ENCODE measurements around the gene GPX4. TPM values are rescaled to one million over a fixed set of nuclear protein-coding genes. Genes with fewer than 3 reads are reported as not detected.
A peak's percentile ranks its signal among the peaks of the same experiment; 100 is the strongest.

GPX4 gene
- total and polyA plus RNA-seq, 10 of the 15 experiments (the other 5 are each of a cell fraction or from before 2014, with no cell fraction given): 33.3 to 749 (median 297) TPM

- intact Hi-C loops (cut with micrococcal nuclease; ENCODE audit: unreplicated experiment) (loop anchor here (5.0 kb wide), 1 partner anchor 41 kb away; the partner anchor contains the start of gene SBNO2), in situ Hi-C loops (cut with MboI) (no loop called here)
- peak overlapping the region; percentile 86 for H3K9ac ChIP-seq (ENCODE audit: control insufficient read depth, insufficient read depth, low read length)
- peak; percentile 47 for TF ChIP-seq MEF2B (IDR thresholded peaks at IDR 0.05; ENCODE audit: partially characterized antibody, poor library complexity, severe bottlenecking)
- no peak for TF ChIP-seq HSF1 (IDR thresholded peaks at IDR 0.05; ENCODE audit: low read depth, low read length)
- H4K20me1 ChIP-seq (ENCODE audit: control insufficient read depth, insufficient read depth): no peaks in the 10 kb centered on the region; the same call in 1 of the 2 replicates
- peaks cover 0 to 20% of the 10 kb centered on the region in 2 experiments; a peak in 3 of 4 replicates for H3K36me3 ChIP-seq (ENCODE audit: control insufficient read depth in 2 of 2, insufficient read depth in 2 of 2, low read length in 1 of 2)
- peak overlapping the region; percentile 99 for H3K4me2 ChIP-seq (ENCODE audit: control insufficient read depth, insufficient read depth)
- no peaks in the 10 kb centered on the region for H3K9me3 ChIP-seq (replicated peaks; ENCODE audit: control insufficient read depth, insufficient read depth, low read length)
- DNase-seq (ENCODE audit: low read depth, low spot score) (no peak), ATAC-seq (peak; percentile 3), FAIRE-seq (peak; percentile 95)
- peaks cover 28% of the 10 kb centered on the region for H3K4me1 ChIP-seq (ENCODE audit: control insufficient read depth, insufficient read depth, low read length)
- no TSS peak for BruUV-seq (replicated peaks)
- RAD21 ChIA-PET (ENCODE audit: unreplicated experiment): interaction anchor here (0.6 to 1.4 kb wide), 7 partner anchors 16 to 107 kb away, joined by 3 to 9 read pairs (median 3); partner anchors contain the start of genes ARHGAP45 and CBARP
- H3K27me3 ChIP-seq (replicated peaks in 1 of 2; ENCODE audit: control insufficient read depth in 2 of 2, insufficient read depth in 2 of 2, low read length in 1 of 2): no peaks in the 10 kb centered on the region
- peak overlapping the region; percentile 91 for H3K4me3 ChIP-seq
- H3K79me2 ChIP-seq (ENCODE audit: control insufficient read depth, insufficient read depth, low read length): peaks cover 38% of the 10 kb centered on the region
- WGBS (ENCODE audit: insufficient coverage, insufficient replicate concordance, low lambda C conversion rate, missing lambda C conversion rate): 3% methylated on average over 22 of the region's 22 CpGs
- SMC1A ChIA-PET (ENCODE audit: uncharacterized antibody, unreplicated experiment): interaction anchor here (0.7 to 1.4 kb wide), 4 partner anchors 28 to 70 kb away, joined by 3 to 4 read pairs (median 3); no protein-coding TSS in a partner anchor
- H2AFZ ChIP-seq (ENCODE audit: control insufficient read depth, low read depth, low read length): no peak overlapping the region
- H3K27ac ChIP-seq (ENCODE audit: control insufficient read depth, insufficient read depth): peak overlapping the region; percentile 86
- POLR2A ChIA-PET: interaction anchor here (0.9 to 2.1 kb wide), 4 partner anchors 18 to 556 kb away, joined by 3 to 8 read pairs (median 4); partner anchors contain the start of gene SBNO2
- CTCF ChIA-PET: interaction anchor here (0.8 to 1.8 kb wide), 5 partner anchors 17 to 73 kb away, joined by 3 to 9 read pairs (median 4); no protein-coding TSS in a partner anchor
Measured at GRCh38 chr19:1130771-1131717, 27.2 kb downstream of the GPX4 start.
